K562 treated with DMSO at 1 percent for 4 hours (cell line): ENCODE results near the gene SNED1. TPM values are rescaled to one million over a fixed set of nuclear protein-coding genes. Genes with fewer than 3 reads are reported as not detected.

Experiments
- total RNA-seq: library from RNA; unstranded; fragments of 300-600 nt; gene quantifications from 2 replicates; pipeline ENCODE4 v1.2.3, GENCODE V29; 2022; ENCODE audit not compliant: insufficient read depth

SNED1 gene
- total RNA-seq: 0.28 TPM in 1 of 2 replicates, not detected in the other

DNA sequence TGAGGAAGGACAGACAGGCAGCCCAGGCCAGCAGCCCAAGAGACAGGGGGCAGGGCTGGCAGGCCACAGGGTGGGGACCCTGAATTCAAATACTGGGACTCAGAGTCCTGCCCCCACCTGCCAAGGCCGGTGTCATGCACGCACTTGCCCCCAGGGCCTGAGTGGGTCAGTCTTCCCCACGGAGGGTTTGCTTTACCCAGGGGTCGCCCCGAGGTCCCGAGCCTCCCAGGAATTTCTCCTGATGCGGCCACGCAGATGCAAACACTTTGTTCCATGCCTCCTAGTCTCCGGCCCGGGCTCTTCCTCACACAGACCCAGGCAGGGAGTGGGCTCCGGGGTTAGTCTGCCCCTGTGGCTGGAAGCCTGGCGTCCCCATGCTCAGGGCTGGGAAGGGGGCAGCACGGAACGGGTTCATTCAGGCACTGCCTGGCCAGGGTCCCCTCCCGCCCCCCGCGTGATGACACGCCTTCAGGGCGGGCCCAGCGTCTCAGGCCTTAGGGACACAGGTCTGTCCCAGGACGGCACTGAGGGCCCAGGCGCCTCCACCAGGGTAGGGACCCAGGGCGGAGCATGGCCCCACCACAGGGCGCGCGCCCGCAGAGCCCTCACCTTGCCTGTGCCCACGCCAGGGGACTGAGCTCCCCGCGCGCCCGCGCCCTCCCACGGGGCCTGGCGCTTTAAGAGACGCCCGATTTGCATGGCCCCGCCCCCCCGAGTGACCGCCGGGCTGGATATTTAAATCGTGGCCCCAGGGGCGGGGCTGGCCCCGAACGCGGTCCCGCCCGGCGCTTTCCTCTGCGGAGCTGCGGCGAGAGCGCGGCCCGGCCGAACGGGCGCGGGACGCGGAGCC lies at the start of gene SNED1:
Gene SNED1, plus strand, starts transcription at position 763 of the 850 bp plus-strand sequence. CDS start 220 bp downstream, outside the sequence.

DNA sequence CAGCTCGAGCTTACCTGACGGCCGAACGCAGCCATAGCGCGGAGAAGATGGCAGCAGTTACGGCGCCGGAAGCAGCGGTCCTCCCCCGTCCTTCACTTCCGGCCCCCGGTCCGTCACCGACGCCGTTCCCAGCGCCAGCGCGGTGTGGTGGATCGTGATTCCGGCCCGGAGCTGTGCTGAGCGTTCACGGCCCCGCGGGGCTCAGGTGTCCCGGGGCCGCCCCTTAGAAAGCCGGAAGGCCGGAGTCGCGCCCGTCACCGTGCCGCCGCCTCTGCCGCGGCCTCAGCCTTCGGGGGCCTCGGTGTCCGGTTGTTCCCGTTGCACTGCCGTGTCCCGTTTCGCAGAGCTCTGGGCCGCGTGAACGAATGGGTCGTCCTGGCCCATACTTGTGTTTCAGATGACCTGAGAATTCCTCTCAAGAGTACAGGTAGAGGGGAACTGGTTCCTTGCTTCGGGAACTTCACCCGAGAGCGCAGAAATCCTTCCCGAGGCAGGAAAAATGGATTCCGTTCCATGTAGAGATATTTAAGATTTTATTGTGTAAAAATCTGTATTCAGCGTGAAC lies 103.9 kb downstream of the SNED1 start, which contains the start of gene MTERF4:
Gene MTERF4, minus strand, starts transcription at position 49 of the 565 bp plus-strand sequence. Its CDS starts 14 bp downstream, at position 35.

Other genes with a start within 250 kb of the SNED1 start
- gene KIF1A, start 178.4 kb upstream of the SNED1 start, total RNA-seq: 2.0 TPM in 1 of 2 replicates, not detected in the other
- gene AGXT, start 129.8 kb upstream of the SNED1 start, total RNA-seq: not detected in 2 replicates
- not detected in 2 replicates for gene MAB21L4, start 102.5 kb upstream of the SNED1 start, total RNA-seq
- not detected in 2 replicates for gene CROCC2, start 92.3 kb upstream of the SNED1 start, total RNA-seq
- gene MTERF4, start 103.7 kb downstream of the SNED1 start, total RNA-seq: 6.7 and 9.1 TPM in 2 replicates
- gene PASK, start 150.9 kb downstream of the SNED1 start, total RNA-seq: 8.8 and 11.8 TPM in 2 replicates
- 39.6 and 44.2 TPM in 2 replicates for gene PPP1R7, start 151.8 kb downstream of the SNED1 start, total RNA-seq
- gene ANO7, start 190.1 kb downstream of the SNED1 start, total RNA-seq: 0.65 TPM in 1 of 2 replicates, not detected in the other